Endothelial cell of umbilical vein (primary cell): ENCODE data around the gene PANX1. TPM values are rescaled to one million over a fixed set of nuclear protein-coding genes. Genes with fewer than 3 reads are reported as not detected.

Source experiments
- BruUV-seq: library from RNA; stranded (reverse); fragments of 400-500 nt; replicated peaks from 2 replicates; lab custom pipeline; 2021; lab: Mats Ljungman, UMichigan
- CTCF ChIA-PET: fragments of 300-600, 350-600 bp; sonication (Branson Sonifier 250); formaldehyde crosslinking; loops from one replicate; lab custom pipeline; 2021; ENCODE audit warnings: antibody characterized with exemption, inconsistent platforms; lab: Charles Lee
- POLR2A ChIA-PET: fragments of 300-600, 350-600 bp; sonication (Branson Sonifier 250); formaldehyde crosslinking; loops from one replicate; lab custom pipeline; 2021; ENCODE audit warnings: antibody characterized with exemption, inconsistent platforms; lab: Charles Lee
- DNase-seq: peaks from one replicate; pipeline ENCODE4 v3.0.0-alpha.2; 2011; ENCODE audit warnings: low read depth, low spot score
- FAIRE-seq: peaks from 2 replicates; lab custom pipeline; 2011; peaks lifted over from hg19 to GRCh38; lab: Jason Lieb, UNC
- H2AFZ ChIP-seq: 2 replicates; pipeline ENCODE4 v1.6.0; 2012; ENCODE audit warnings: low read depth, low read length, control low read depth, inconsistent platforms
- H3K27ac ChIP-seq: 2 replicates; pipeline ENCODE4 v1.5.1; 2011; ENCODE audit warnings: low read depth, mild to moderate bottlenecking, control low read depth, low read length, moderate library complexity; ENCODE audit not compliant: insufficient read depth
- H3K27me3 ChIP-seq, 2 experiments: 2 replicates each; pipeline versions ENCODE4 v1.6.0 to v1.6.1; 2011; ENCODE audit warnings: low read length in 2 of 2, mixed read lengths in 1 of 2; ENCODE audit not compliant: control insufficient read depth in 2 of 2, insufficient read depth in 2 of 2
- H3K36me3 ChIP-seq, 2 experiments: 2 replicates in 1 of 2; 3 replicates in 1 of 2; pipeline ENCODE4 v1.5.1; 2011; ENCODE audit warnings: low read length in 2 of 2, mild to moderate bottlenecking in 1 of 2, moderate library complexity in 1 of 2; ENCODE audit not compliant: control insufficient read depth in 2 of 2, insufficient read depth in 2 of 2; ENCODE audit errors: extremely low read depth in 1 of 2
- H3K4me1 ChIP-seq: 3 replicates; pipeline ENCODE4 v1.5.1; 2011; ENCODE audit warnings: mild to moderate bottlenecking, low read length; ENCODE audit not compliant: control insufficient read depth, insufficient read depth; ENCODE audit errors: extremely low read depth
- H3K4me2 ChIP-seq: 2 replicates; pipeline ENCODE4 v1.6.1; 2011; ENCODE audit warnings: low read length, control low read depth, mixed read lengths; ENCODE audit not compliant: insufficient read depth
- H3K4me3 ChIP-seq, 3 experiments: fragments of 200-600 bp in 1 of 3; sonication (generic), shearing (Covaris generic) in 1 of 3; replicated peaks in 1 of 3; 2 replicates each; pipeline ENCODE4 v1.5.1; 2011 to 2016; ENCODE audit warnings: control low read depth in 3 of 3, low read length in 3 of 3, mild to moderate bottlenecking in 2 of 3, inconsistent platforms in 1 of 3, low read depth in 1 of 3, moderate library complexity in 1 of 3; ENCODE audit not compliant: insufficient read depth in 1 of 3
- H3K79me2 ChIP-seq: 2 replicates; pipeline ENCODE4 v1.6.0; 2012; ENCODE audit warnings: low read length, inconsistent platforms; ENCODE audit not compliant: control insufficient read depth, insufficient read depth
- H3K9ac ChIP-seq: replicated peaks from 2 replicates; pipeline ENCODE3; 2011; ENCODE audit warnings: low read length, control low read depth; ENCODE audit not compliant: insufficient read depth; ENCODE audit errors: extremely low read depth
- H3K9me1 ChIP-seq: replicated peaks from 3 replicates; pipeline ENCODE4 v1.6.0; 2011; ENCODE audit warnings: mild to moderate bottlenecking, low read length; ENCODE audit not compliant: control insufficient read depth, insufficient read depth; ENCODE audit errors: extremely low read depth
- H3K9me3 ChIP-seq: replicated peaks from 2 replicates; pipeline ENCODE4 v1.5.1; 2012; ENCODE audit warnings: low read length, inconsistent platforms; ENCODE audit not compliant: control insufficient read depth, insufficient read depth
- H4K20me1 ChIP-seq: replicated peaks from 2 replicates; pipeline ENCODE3; 2011; ENCODE audit warnings: mild to moderate bottlenecking, low read length; ENCODE audit not compliant: control insufficient read depth, insufficient read depth; ENCODE audit errors: extremely low read depth
- CTCF ChIP-seq, 2 donors: IDR thresholded peaks; 1 replicate in 1 of 2; 2 replicates in 1 of 2; pipeline ENCODE4 v1.5.1; 2011; ENCODE audit warnings: low read length in 2 of 2, mild to moderate bottlenecking in 2 of 2, moderate library complexity in 2 of 2, control low read depth in 1 of 2, inconsistent platforms in 1 of 2, low read depth in 1 of 2; ENCODE audit not compliant: insufficient read depth in 1 of 2; ENCODE audit errors: extremely low read depth in 1 of 2
- EZH2 ChIP-seq: IDR thresholded peaks from 2 replicates; pipeline ENCODE4 v1.6.1; 2012; ENCODE audit warnings: borderline replicate concordance, low read depth, mild to moderate bottlenecking, moderate library complexity, low read length, inconsistent platforms; ENCODE audit not compliant: severe bottlenecking
- FOS ChIP-seq: IDR thresholded peaks from 2 replicates; pipeline ENCODE4 v1.6.1; 2011; ENCODE audit warnings: mild to moderate bottlenecking, low read length, moderate library complexity, borderline replicate concordance; ENCODE audit not compliant: insufficient read depth
- GATA2 ChIP-seq: IDR thresholded peaks from 2 replicates; pipeline ENCODE4 v1.7.0; 2011; ENCODE audit warnings: low read depth, mild to moderate bottlenecking, moderate library complexity, mixed read lengths, low read length; ENCODE audit not compliant: insufficient read length, insufficient read depth
- JUN ChIP-seq: IDR thresholded peaks from 2 replicates; pipeline ENCODE4 v1.6.1; 2011; ENCODE audit warnings: borderline replicate concordance, low read depth; ENCODE audit not compliant: insufficient read length, insufficient read depth
- MAX ChIP-seq: IDR thresholded peaks from 2 replicates; pipeline ENCODE4 v1.6.1; 2011; ENCODE audit not compliant: insufficient read depth, insufficient read length
- MYC ChIP-seq: IDR thresholded peaks from one replicate; pipeline ENCODE4 v1.6.1; 2011; ENCODE audit warnings: mild to moderate bottlenecking, low read depth, low read length
- POLR2A ChIP-seq: IDR thresholded peaks from 2 replicates; pipeline ENCODE4 v1.6.1; 2012; ENCODE audit warnings: low read depth, mild to moderate bottlenecking, control low read depth, low read length
- POLR2AphosphoS5 ChIP-seq: IDR thresholded peaks from 2 replicates; pipeline ENCODE4 v1.6.1; 2012; ENCODE audit warnings: low read depth, mild to moderate bottlenecking, control low read depth, low read length, moderate library complexity; ENCODE audit not compliant: insufficient read depth
- dilution Hi-C: fragments of 300-500 bp; cut with MboI; formaldehyde crosslinking; loops from one replicate; pipeline ENCODE4 v1.15.0; 2019; ENCODE audit warnings: low sequenced_read_pairs; ENCODE audit not compliant: extremely low pct_ligation_motif_present
- intact Hi-C: fragments of 100-400 bp; cut with micrococcal nuclease; formaldehyde crosslinking; loops from one replicate; pipeline ENCODE4 v1.10.0; 2022
- polyA plus RNA-seq, 4 experiments: library from polyadenylated mRNA; depleted of rRNA in 3 of 4; stranded (reverse) in 3 of 4; unstranded in 1 of 4; fragments of >200 nt; gene quantifications; 2 replicates each; pipeline versions ENCODE4 v1.2.1 to v1.2.3, GENCODE V29; 2011 to 2012; ENCODE audit warnings: missing spikeins in 1 of 4
- total RNA-seq: library from RNA; stranded (reverse); gene quantifications from 2 replicates; pipeline ENCODE4 v1.2.3, GENCODE V29; 2021

PANX1 gene
- total and polyA plus RNA-seq, 2 donors (not counting 3 experiments of a cell fraction or from before 2014, with no cell fraction given) = 9.5 to 20.9 TPM

- Histone ChIP-seq H3K4me3 (no peak overlapping the region), H3K9me1 (no peaks in the 10 kb centered on the region), H3K36me3 (no peaks in the 10 kb centered on the region), H3K79me2 (no peaks in the 10 kb centered on the region), H3K9me3 (no peaks in the 10 kb centered on the region), H3K4me2 (no peak overlapping the region), H3K27ac (no peak overlapping the region), H3K4me1 (no peaks in the 10 kb centered on the region), H2AFZ (no peak overlapping the region), H3K27me3 (no peaks in the 10 kb centered on the region), H3K9ac (no peak overlapping the region), H4K20me1 (no peaks in the 10 kb centered on the region)
- ChIA-PET POLR2A (no interaction called here), CTCF (interaction anchor here (1.1 to 1.5 kb wide), 3 partner anchors 11 to 319 kb away, joined by 3 to 9 read pairs (median 4); partner anchors contain the start of gene PANX1)
- TF ChIP-seq MYC = no peak
- TF ChIP-seq GATA2 = no peak
- TF ChIP-seq MAX = no peak
- no peak for TF ChIP-seq EZH2
- TF ChIP-seq CTCF (IDR thresholded peaks at IDR 0.05; ENCODE audit: extremely low read depth in 1 of 2, insufficient read depth in 1 of 2, low read depth in 1 of 2, low read length in 2 of 2) = no peak
- TF ChIP-seq JUN = no peak
- no peak for TF ChIP-seq FOS
- TF ChIP-seq POLR2AphosphoS5 = no peak
- TF ChIP-seq POLR2A = no peak
- dilution Hi-C loops (no loop called here), intact Hi-C loops (no loop called here)
- DNase-seq = no peak
- no peak for FAIRE-seq
- no TSS peak for BruUV-seq
Observed at GRCh38 chr11:94186342-94187203, 57.9 kb downstream of the PANX1 start.
